Small intestine (tissue), 7 donors: ENCODE results near the gene CORO2B. TPM values are rescaled to one million over a fixed set of nuclear protein-coding genes. Genes with fewer than 3 reads are reported as not detected.

Experiments used
- DNase-seq, 2 donors: peaks; one replicate each; pipeline versions ENCODE4 v3.0.0 to v3.0.0-alpha.2; 2013
- FAIRE-seq: peaks from 2 replicates; lab custom pipeline; 2012; peaks lifted over from hg19 to GRCh38; lab: Jason Lieb, UNC
- H3K27ac ChIP-seq, 3 donors: one replicate each; pipeline ENCODE4 v1.5.1; 2013; ENCODE audit warnings: low read length in 2 of 3, mild to moderate bottlenecking in 2 of 3, control low read depth in 1 of 3, inconsistent platforms in 1 of 3, low read depth in 1 of 3, moderate library complexity in 1 of 3
- H3K27me3 ChIP-seq, 3 donors: one replicate each; pipeline ENCODE4 v1.6.1; 2013; ENCODE audit warnings: low read length in 3 of 3, inconsistent platforms in 1 of 3; ENCODE audit not compliant: control insufficient read depth in 3 of 3, insufficient read depth in 3 of 3
- H3K36me3 ChIP-seq, 3 donors: one replicate each; pipeline ENCODE4 v1.6.1; 2013; ENCODE audit warnings: low read length in 3 of 3, inconsistent platforms in 1 of 3, low read depth in 1 of 3, mild to moderate bottlenecking in 1 of 3, moderate library complexity in 1 of 3; ENCODE audit not compliant: control insufficient read depth in 3 of 3, insufficient read depth in 2 of 3
- H3K4me1 ChIP-seq, 3 donors: one replicate each; pipeline ENCODE4 v1.6.1; 2013; ENCODE audit warnings: low read length in 2 of 3, inconsistent platforms in 1 of 3, low read depth in 1 of 3, mild to moderate bottlenecking in 1 of 3, moderate library complexity in 1 of 3; ENCODE audit not compliant: control insufficient read depth in 3 of 3, insufficient read depth in 2 of 3
- H3K4me3 ChIP-seq, 3 donors: one replicate each; pipeline ENCODE4 v1.5.1; 2013; ENCODE audit warnings: low read length in 3 of 3, control low read depth in 1 of 3, inconsistent platforms in 1 of 3, low read depth in 1 of 3, mild to moderate bottlenecking in 1 of 3, moderate library complexity in 1 of 3
- H3K9me3 ChIP-seq, 2 donors: one replicate each; pipeline ENCODE4 v1.6.1; 2013; ENCODE audit warnings: low read depth in 1 of 2, low read length in 1 of 2; ENCODE audit not compliant: control insufficient read depth in 2 of 2, insufficient read depth in 1 of 2
- WGBS, 3 donors: extraction: QIAGEN DNeasy Blood & Tissue Kit; methylation state at CpG; one replicate each; pipeline ENCODE4 v1.1.7; 2013; 5-methylcytosine and 5-hydroxymethylcytosine counted together
- polyA plus RNA-seq, 4 donors: library from polyadenylated mRNA; stranded (reverse) in 3 of 4; unstranded in 1 of 4; fragments of 200-250 nt in 3 of 4; fragments of 120-200 nt in 1 of 4; gene quantifications; one replicate each; pipeline versions ENCODE4 v1.2.1 to v1.2.3, GENCODE V29; 2013
- donor health status: healthy with polysubstance abuse.
- donor health status: control.
- donor health status: control.
- donor health status: Bipolar disorder and iron deficiency.
- donor health status: healthy.

Gene CORO2B
- polyA plus RNA-seq, 4 donors: 1.3 to 3.0 (median 1.7) TPM

DNA sequence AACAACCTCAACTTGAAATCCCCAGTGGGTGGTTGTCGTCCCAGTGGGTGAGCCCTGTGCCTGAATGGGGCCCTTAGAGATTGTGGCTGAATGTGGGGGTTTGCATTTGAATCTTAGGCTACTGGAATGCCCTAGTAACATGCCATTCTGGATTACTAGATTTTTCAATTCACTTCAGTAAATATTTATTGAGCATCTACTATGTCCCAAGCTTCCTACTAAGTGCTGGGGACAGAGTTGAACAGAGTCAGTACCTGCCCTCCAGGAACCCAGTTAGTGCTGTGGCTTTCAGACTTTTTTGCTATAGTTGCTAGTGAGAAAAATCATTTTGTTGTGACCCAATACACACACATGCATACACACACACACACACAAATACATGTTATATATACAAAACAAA is 39.0 kb downstream of the CORO2B start:
- H3K27ac ChIP-seq: no peak overlapping the region
- 65 to 86% (median 82%) methylated on average over 1 of the region's 1 CpG for WGBS, 3 donors
- H3K4me3 ChIP-seq: no peak overlapping the region
- peaks cover 0 to 6% (median 0%) of the 10 kb centered on the region in 3 donors for H3K4me1 ChIP-seq
- H3K36me3 ChIP-seq: no peaks in the 10 kb centered on the region
- peaks cover 0 to 3% of the 10 kb centered on the region in 2 donors for H3K9me3 ChIP-seq
- DNase-seq: no peak
- no peak for FAIRE-seq
- H3K27me3 ChIP-seq: peaks cover 0 to 25% (median 0%) of the 10 kb centered on the region in 3 donors

GRCh38 chr15:68618394-68618793 is 39.6 kb downstream of the CORO2B start:
- DNase-seq: no peak
- H3K27ac ChIP-seq: peak overlapping the region in 1 of 3 donors; percentile 48

DNA sequence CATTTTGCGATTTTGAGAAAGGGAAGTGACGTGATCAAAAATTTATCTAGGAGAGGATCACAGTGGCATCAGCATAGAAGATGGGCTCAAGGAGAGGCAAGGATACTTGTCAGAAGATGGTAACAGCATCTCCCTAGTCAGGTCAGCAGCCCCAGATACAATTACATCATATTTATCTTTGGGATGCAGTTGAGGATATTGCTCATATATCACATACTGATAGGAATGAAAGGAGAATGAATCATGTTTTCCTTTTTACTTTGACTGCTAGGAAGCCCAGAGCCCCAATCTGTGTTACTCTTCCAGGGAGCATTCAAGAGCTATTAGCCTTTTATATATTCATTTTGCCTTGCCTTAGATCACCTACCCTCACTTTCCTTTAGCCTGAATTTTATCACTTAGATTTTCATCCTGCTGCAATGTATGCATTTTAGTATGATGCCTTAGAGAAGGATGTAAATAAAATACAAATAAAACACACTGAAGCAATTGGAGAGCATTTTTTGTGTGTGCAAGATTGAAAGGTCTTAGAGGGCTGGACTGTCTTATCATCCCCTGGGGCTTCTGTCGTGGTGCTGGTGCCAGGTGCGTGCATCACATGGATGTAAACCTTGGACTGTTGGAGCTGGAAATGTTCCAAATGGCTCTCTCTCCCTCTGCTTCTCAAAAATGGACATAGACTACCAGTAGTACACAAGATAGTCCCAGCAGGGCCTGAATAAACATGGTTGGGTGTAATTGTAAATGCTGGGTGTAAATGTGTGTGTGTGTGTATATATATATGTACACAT is 40.3 kb downstream of the CORO2B start:
- Histone ChIP-seq H3K27me3 (peaks cover 0 to 32% (median 0%) of the 10 kb centered on the region in 3 donors), H3K36me3 (no peaks in the 10 kb centered on the region), H3K9me3 (peaks cover 0 to 3% of the 10 kb centered on the region in 2 donors), H3K4me3 (no peak overlapping the region), H3K4me1 (peaks cover 0 to 6% (median 0%) of the 10 kb centered on the region in 3 donors), H3K27ac (no peak overlapping the region)
- 50 to 73% (median 54%) methylated on average over 4 of the region's 4 CpGs for WGBS, 3 donors
- no peak for FAIRE-seq
- DNase-seq: no peak

More at GRCh38 chr15:68618394-68618793, 39.6 kb downstream of the CORO2B start:
- no peaks in the 10 kb centered on the region for H3K36me3 ChIP-seq
- H3K9me3 ChIP-seq: peaks cover 0 to 3% of the 10 kb centered on the region in 2 donors
- no peak overlapping the region for H3K4me3 ChIP-seq
- no peak for FAIRE-seq
- H3K4me1 ChIP-seq: peaks cover 0 to 6% (median 0%) of the 10 kb centered on the region in 3 donors
- H3K27me3 ChIP-seq: peaks cover 0 to 24% (median 0%) of the 10 kb centered on the region in 3 donors
- 15 to 27% (median 20%) methylated on average over 4 of the region's 4 CpGs for WGBS, 3 donors

DNA sequence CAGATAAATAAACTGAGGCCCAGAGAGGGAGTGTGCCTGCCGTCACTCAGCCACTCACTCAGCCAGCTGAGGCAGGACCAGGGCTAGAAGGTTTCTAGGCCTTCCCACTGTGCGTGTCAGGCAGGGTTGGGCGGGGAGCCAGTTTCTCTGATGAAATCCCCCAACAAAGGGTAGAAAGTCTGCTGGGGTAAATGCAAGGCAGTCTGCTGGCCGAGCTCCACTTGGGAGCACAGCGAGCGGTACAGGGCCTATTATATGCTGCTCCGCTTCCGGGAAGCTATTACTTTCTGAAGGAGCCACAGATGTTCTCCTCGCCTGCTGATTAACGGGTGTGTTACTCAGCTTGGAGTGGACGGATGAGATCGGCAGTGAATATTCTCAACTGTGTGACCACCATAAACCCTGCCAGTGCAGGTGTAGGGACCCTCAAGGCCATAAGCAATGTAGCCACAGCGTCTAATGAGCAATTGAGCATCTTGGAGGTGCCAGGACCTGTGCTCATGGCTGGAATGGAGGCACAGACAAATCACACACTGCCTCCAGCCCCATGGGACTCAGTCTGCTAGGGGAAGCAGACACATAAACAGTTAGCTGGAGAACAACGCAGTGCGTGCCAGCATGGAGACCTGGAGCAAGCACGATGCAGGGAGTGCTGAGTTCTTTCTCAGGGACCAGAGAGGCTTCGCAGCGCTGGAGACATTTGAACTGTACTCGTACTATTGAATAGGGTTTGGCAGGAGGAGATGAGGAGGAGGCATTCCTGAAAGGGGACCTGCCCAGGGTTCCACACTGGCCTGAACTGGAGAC is 42.1 kb downstream of the CORO2B start:
- peaks cover 0 to under 1% of the 10 kb centered on the region in 2 donors for H3K9me3 ChIP-seq
- peak overlapping the region in 2 of 3 donors; percentile 44 to 69 for H3K27ac ChIP-seq
- DNase-seq (peak in 1 of 2 donors; percentile 47), FAIRE-seq (no peak)
- no peak overlapping the region for H3K4me3 ChIP-seq
- 69 to 88% (median 83%) methylated on average over 19 of the region's 19 CpGs for WGBS, 3 donors
- H3K27me3 ChIP-seq: peaks cover 0 to 27% (median 0%) of the 10 kb centered on the region in 3 donors
- no peaks in the 10 kb centered on the region for H3K36me3 ChIP-seq
- peaks cover 0 to 6% (median 0%) of the 10 kb centered on the region in 3 donors for H3K4me1 ChIP-seq

DNA sequence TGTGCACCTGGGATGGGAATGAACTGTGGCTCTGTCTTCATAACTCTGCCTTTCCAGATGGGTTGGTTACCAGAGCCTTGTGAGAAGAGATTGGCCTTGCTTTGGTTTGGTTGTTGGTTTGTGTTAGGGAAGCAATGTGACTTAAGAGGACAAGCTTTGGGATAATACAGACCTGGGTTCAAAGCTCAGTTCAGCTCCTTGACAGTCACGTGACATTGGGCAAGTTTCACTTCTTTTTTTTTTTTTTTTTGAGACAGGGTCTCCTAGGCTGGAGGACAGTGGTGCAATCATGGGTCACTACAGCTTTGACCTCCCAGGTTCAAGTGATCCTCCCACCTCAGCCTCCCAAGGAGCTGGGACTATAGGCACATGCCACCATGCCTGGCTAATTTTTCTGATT is 42.7 kb downstream of the CORO2B start:
- Histone ChIP-seq H3K27me3 (peaks cover 0 to 30% (median 0%) of the 10 kb centered on the region in 3 donors), H3K9me3 (no peaks in the 10 kb centered on the region), H3K4me3 (no peak overlapping the region), H3K27ac (peak overlapping the region in 2 of 3 donors; percentile 30 to 69), H3K4me1 (peaks cover 0 to 6% (median 0%) of the 10 kb centered on the region in 3 donors), H3K36me3 (no peaks in the 10 kb centered on the region)
- DNase-seq (no peak), FAIRE-seq (no peak)
- 45 to 67% (median 61%) methylated on average over 1 of the region's 1 CpG for WGBS, 3 donors

GRCh38 chr15:68623301-68623892 is 44.6 kb downstream of the CORO2B start:
- no peak for FAIRE-seq
- H3K9me3 ChIP-seq: no peaks in the 10 kb centered on the region
- peaks cover 0 to 6% (median 0%) of the 10 kb centered on the region in 3 donors for H3K4me1 ChIP-seq
- peak in 1 of 2 donors; percentile 29 for DNase-seq
- peaks cover 0 to 35% (median 0%) of the 10 kb centered on the region in 3 donors for H3K27me3 ChIP-seq
- H3K27ac ChIP-seq: no peak overlapping the region
- 29 to 50% (median 49%) methylated on average over 13 of the region's 13 CpGs for WGBS, 3 donors
- H3K4me3 ChIP-seq: no peak overlapping the region
- no peaks in the 10 kb centered on the region for H3K36me3 ChIP-seq

DNA sequence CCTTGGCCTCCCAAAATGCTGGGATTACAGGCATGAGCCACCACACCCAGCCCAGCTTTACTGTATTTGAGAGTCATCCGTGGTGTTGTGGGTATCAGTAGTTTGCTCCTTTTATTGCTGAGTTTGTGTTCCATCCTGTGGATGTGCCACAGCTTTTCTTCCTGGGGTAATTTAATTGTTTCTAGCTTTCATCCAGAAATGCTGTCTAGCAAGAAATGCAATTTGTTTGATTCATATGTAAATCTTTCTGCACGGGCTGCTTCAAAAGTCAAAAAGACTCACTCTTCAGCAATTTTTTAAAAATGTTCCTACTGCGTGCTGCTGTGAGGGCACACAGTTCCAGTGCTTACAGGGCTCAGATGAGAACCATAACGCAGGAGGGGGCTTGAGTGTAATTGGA is 47.1 kb downstream of the CORO2B start:
- H3K9me3 ChIP-seq: no peaks in the 10 kb centered on the region
- DNase-seq: no peak
- no peak overlapping the region for H3K4me3 ChIP-seq
- no peaks in the 10 kb centered on the region for H3K36me3 ChIP-seq
- 58 to 80% (median 67%) methylated on average over 4 of the region's 4 CpGs for WGBS, 3 donors
- no peak for FAIRE-seq
- no peak overlapping the region for H3K27ac ChIP-seq
- peaks cover 0 to 6% (median 0%) of the 10 kb centered on the region in 3 donors for H3K4me1 ChIP-seq
- H3K27me3 ChIP-seq: peaks cover 0 to 40% (median 0%) of the 10 kb centered on the region in 3 donors

- no peak for FAIRE-seq
- no peak overlapping the region for H3K27ac ChIP-seq
Measured at GRCh38 chr15:68626283-68626682, 47.5 kb downstream of the CORO2B start.

More at GRCh38 chr15:68626283-68626682, 47.5 kb downstream of the CORO2B start:
- Histone ChIP-seq H3K27me3 (peaks cover 0 to 39% (median 0%) of the 10 kb centered on the region in 3 donors), H3K4me1 (peaks cover 0 to 2% (median 0%) of the 10 kb centered on the region in 3 donors), H3K9me3 (no peaks in the 10 kb centered on the region), H3K4me3 (no peak overlapping the region), H3K36me3 (no peaks in the 10 kb centered on the region)
- no peak for DNase-seq
- WGBS, 3 donors: 39 to 60% (median 46%) methylated on average over 3 of the region's 3 CpGs
